Mesodermal cell (in vitro differentiated cells): ENCODE results near the gene PPP1R16B.
"Not testable (repeated sequence)": the region's sequence is repeated elsewhere in the genome, so short reads cannot be mapped to it uniquely, and the experiment has no call there.

ENCODE experiments used
- H3K27ac ChIP-seq: 2 replicates; pipeline ENCODE4 v1.7.0; 2013; ENCODE audit warnings: mild to moderate bottlenecking, low read depth, low read length, moderate library complexity; ENCODE audit not compliant: severe bottlenecking
- H3K36me3 ChIP-seq: 2 replicates; pipeline ENCODE4 v1.7.1; 2013; ENCODE audit warnings: mild to moderate bottlenecking, low read length, moderate library complexity; ENCODE audit not compliant: control insufficient read depth, insufficient read depth
- H3K4me1 ChIP-seq: one replicate; pipeline ENCODE4 v1.7.1; 2013; ENCODE audit warnings: mild to moderate bottlenecking, low read length; ENCODE audit not compliant: insufficient read depth, control insufficient read depth, poor library complexity, severe bottlenecking
- H3K4me3 ChIP-seq: 2 replicates; pipeline ENCODE4 v1.7.0; 2013; ENCODE audit warnings: low read length, control low read depth, mild to moderate bottlenecking; ENCODE audit not compliant: insufficient read depth, poor library complexity, severe bottlenecking; ENCODE audit errors: extremely low read depth
- H3K9me3 ChIP-seq: 2 replicates; pipeline ENCODE4 v1.7.1; 2013; ENCODE audit warnings: mild to moderate bottlenecking, low read length, moderate library complexity; ENCODE audit not compliant: control insufficient read depth
- WGBS, 2 experiments: methylation state at CpG; one replicate each; pipeline ENCODE4 v1.1.5; 2013; ENCODE audit warnings: missing lambda C conversion rate in 2 of 2; ENCODE audit not compliant: insufficient coverage in 2 of 2; 5-methylcytosine and 5-hydroxymethylcytosine counted together

The PPP1R16B gene

DNA sequence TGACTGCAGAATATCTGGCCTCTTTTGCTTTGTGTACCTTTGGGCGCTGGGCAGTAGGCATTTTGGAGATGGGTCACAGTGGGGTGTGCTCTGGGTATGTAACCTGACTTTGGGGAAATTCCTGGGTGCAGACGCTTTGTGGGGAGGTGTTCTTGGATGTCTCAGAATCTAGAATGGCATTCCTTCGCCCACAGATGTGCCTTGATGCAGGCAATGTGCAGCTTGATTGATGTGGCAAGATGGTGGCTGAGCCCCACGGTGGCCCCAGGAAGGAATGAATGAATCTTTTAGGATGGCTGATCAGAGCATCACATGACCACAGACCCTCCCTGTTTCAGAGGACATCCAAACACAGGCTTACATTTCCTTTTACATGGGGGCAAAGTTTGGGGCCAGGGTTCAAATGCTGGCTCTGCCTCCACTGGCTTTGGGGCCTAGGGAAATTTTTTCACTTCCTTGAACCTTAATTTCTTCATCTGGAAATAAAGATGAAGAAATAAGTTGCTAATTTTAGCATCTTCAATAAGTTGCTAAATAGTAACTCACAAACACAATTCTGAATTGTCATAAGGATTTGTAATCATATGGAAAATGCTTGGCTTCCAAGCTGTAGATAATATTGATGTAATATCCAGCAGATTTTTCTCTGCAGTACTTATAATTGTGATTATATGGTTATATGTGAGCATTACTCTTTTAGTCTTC is 5.6 kb downstream of the PPP1R16B start:
- Histone ChIP-seq H3K9me3 (no peaks in the 10 kb centered on the region), H3K4me3 (no peak overlapping the region), H3K4me1 (peaks cover 7% of the 10 kb centered on the region), H3K36me3 (no peaks in the 10 kb centered on the region), H3K27ac (no peak overlapping the region)
- WGBS, 2 experiments, result 91 to 92% methylated on average over 4 of the region's 4 CpGs

DNA sequence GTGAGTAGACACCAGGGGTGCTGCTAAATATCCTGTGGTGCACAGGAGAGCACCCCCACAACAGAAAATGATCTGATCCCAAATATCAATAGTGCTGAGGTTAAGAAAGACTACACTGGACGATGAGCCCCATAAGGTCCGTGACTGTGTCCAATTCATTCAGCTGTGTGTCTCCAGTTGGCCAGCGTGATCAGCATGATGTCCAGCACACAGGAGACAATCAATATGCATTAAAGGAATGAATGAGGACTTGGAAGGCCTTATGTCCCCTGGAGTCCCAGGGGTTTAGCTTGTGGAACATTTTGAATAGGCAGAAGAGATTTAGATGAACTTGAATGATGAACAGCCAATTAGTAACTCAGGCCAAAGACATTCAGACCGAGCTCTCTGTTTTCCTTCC is 6.3 kb downstream of the PPP1R16B start:
- Histone ChIP-seq H3K4me1 (peaks cover 7% of the 10 kb centered on the region), H3K36me3 (no peaks in the 10 kb centered on the region), H3K27ac (no peak overlapping the region), H3K9me3 (no peaks in the 10 kb centered on the region), H3K4me3 (no peak overlapping the region)
- 81 to 98% methylated on average over 3 to 4 of the region's 4 CpGs for WGBS, 2 experiments

DNA sequence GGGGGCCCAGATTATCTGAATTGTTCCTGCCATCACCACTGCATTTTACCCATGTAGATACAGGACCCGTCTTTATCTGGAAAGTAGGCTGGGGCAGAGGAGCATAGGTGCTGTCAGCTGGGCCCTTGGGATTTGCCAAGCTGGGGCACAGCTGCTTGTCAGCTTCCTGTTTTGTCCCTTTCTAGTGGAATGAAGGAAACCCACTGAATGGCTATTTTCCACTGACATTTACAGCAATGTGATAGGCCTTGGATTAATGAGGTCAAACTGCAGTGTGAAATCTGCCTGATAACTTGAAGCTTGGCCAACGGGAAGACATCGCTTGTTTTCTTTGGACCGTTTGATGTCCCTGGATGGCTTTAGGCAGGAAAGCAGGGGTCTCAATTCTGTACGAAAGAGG is 6.7 kb downstream of the PPP1R16B start:
- peaks cover 7% of the 10 kb centered on the region for H3K4me1 ChIP-seq
- no peaks in the 10 kb centered on the region for H3K9me3 ChIP-seq
- no peak overlapping the region for H3K4me3 ChIP-seq
- no peak overlapping the region for H3K27ac ChIP-seq
- WGBS, 2 experiments, result 83 to 96% methylated on average over 2 to 4 of the region's 5 CpGs
- no peaks in the 10 kb centered on the region for H3K36me3 ChIP-seq

DNA sequence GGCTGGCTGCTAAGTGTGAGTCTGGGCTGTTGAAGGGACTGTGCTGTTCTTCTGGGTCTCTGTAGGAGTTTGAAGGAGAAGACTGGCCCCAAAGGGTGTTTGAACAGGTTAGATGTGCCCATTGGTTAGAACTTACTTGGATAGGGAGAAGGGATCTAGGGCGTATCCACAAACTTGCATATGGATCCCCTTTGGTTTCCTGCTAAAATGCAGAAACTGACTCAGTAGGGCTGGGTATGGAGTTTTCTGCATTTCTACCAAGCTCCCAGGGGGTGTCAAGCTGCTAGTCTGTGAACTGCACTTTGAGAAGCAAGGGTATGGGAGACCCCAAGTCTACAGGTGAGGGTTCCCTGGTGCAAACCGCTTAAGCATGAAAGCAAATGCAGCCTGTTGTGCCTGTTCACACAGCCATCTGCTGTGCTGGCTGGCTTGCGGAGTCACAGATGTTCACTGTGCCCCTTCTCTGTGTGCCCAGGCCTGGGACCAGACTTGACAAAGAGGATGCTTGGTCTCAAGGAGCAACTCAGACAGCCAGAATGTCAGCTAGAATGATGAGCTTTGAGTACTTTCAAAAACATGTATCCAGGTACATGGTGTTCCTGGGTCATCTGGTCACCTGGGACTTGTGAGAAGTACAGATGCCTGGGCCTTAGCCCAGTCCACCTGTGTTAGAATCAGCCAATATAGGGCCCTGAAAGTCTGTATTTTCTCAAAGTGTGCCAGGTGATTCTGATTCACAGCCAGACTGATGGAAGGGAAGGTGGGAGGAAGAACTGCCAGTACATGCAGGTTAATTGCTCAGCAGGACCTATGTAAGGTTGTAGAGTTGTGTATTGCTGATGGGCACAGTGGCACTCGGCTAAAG is 7.4 kb downstream of the PPP1R16B start:
- Histone ChIP-seq H3K9me3 (no peaks in the 10 kb centered on the region), H3K4me1 (peaks cover 7% of the 10 kb centered on the region), H3K4me3 (no peak overlapping the region), H3K36me3 (no peaks in the 10 kb centered on the region), H3K27ac (no peak overlapping the region)
- WGBS, 2 experiments, result 87 to 97% methylated on average over 3 to 4 of the region's 4 CpGs

DNA sequence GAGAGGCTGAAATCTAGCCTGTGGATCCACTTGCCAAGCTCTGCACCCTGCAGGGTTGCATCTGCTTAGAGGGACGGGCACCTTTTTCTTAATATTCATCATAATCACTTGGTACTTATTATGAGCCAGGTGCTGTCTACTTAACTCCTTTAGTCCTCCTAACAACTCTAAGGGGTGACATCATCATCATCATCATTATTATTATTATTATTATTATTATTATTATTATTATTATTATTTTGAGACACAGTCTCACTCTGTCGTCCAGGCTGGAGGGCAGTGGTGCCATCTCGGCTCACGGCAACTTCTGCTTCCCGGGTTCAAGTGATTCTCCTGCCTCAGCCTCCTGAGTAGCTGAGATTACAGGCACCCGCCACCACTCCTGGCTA is 8.1 kb downstream of the PPP1R16B start:
- not testable (repeated sequence) for H3K4me3 ChIP-seq, H3K9me3 ChIP-seq, H3K36me3 ChIP-seq, H3K27ac ChIP-seq
- WGBS, 2 experiments, result 89 to 93% methylated on average over 3 to 6 of the region's 6 CpGs
- H3K4me1 ChIP-seq, result peaks cover 11% of the 10 kb centered on the region

DNA sequence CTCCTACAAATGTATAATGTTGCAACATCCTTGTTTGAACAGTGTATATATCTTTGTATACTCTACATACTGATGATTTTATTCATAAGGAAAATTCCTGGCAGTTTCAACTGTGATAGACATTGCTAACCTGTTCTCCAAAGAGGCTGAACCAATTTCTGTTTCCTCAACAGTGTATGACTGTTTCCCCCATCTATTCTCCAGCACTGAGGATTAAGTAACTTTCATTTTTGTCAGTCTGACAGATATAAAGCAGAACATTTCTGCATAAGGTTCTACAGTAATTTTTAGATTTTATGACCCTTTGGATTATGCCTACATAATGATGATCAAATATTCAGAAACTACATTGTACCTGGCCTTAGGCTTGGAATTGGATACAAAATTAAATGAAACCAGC is 9.9 kb downstream of the PPP1R16B start:
- H3K27ac ChIP-seq, result no peak overlapping the region

DNA sequence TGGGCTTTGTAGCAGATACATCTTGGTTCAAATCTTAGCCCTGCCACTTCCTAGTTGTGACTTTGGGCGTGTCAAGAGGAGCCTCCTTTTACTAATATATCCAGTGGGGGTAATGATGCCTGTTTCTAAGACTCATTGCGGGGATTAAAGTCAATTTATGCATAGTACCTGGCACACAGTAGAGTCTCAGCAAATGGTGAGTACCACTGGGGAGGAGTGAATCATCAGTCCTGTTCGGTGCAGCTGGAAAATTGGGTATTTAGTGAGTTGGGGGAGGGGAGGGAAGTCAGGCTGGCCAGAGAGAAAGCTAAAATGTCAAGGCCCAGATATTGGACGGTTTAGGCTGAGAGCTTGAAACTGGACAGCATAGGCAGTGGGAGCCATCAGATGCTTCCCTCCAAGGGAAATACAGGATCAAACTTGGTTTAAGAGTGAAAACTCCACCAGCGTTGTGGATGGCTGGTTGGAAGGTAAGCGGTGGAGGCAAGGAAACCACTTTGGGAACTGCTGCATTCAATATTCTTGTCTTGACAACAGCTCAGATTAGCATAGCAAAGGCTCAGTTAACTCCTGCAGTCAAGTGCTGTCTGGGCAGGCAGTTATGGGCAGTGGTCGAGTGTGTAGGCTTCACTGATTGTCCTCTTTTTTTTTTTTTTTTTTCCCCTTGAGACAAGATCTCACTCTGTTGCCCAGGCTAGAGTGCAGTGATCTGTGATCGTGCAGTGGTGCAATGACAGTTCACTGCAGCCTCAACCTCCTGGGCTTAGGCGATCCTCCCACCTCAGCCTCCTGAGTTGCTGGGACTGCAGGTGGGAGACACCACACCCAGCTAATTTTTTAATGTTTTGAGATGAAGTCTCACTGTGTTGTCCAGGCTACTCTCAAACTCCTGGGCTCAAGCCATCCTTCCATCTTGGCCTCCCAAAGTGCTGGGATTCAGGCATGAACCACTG is 12.9 kb downstream of the PPP1R16B start:
- Histone ChIP-seq H3K4me1 (peaks cover 4% of the 10 kb centered on the region), H3K9me3 (no peaks in the 10 kb centered on the region), H3K4me3 (no peak overlapping the region), H3K27ac (no peak overlapping the region), H3K36me3 (no peaks in the 10 kb centered on the region)
- WGBS, 2 experiments, result 69 to 75% methylated on average over 7 to 8 of the region's 9 CpGs

More for the DNA sequence above, 9.9 kb downstream of the PPP1R16B start:
- H3K9me3 ChIP-seq, result no peaks in the 10 kb centered on the region
- H3K4me3 ChIP-seq, result no peak overlapping the region
- H3K4me1 ChIP-seq, result peaks cover 4% of the 10 kb centered on the region
- no peaks in the 10 kb centered on the region for H3K36me3 ChIP-seq

DNA sequence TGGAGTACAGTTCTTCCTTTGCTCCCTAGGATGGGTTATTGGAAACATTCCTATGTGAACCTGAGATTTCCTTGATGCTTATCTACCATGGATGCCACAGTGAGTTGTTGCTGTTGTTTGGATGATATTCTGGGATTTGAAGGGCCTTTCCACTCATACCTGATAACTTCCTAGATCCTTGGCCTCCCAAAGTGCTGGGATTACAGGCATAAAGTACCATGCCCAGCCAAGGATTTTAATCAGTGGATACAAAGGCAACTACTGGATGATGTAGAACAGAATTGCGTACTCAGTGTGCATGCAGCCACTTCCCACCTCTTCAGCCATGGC is 20.0 kb downstream of the PPP1R16B start:
- no peaks in the 10 kb centered on the region for H3K36me3 ChIP-seq
- H3K4me3 ChIP-seq, result no peak overlapping the region
- 92 to 100% methylated on average over 1 of the region's 1 CpG for WGBS, 2 experiments

DNA sequence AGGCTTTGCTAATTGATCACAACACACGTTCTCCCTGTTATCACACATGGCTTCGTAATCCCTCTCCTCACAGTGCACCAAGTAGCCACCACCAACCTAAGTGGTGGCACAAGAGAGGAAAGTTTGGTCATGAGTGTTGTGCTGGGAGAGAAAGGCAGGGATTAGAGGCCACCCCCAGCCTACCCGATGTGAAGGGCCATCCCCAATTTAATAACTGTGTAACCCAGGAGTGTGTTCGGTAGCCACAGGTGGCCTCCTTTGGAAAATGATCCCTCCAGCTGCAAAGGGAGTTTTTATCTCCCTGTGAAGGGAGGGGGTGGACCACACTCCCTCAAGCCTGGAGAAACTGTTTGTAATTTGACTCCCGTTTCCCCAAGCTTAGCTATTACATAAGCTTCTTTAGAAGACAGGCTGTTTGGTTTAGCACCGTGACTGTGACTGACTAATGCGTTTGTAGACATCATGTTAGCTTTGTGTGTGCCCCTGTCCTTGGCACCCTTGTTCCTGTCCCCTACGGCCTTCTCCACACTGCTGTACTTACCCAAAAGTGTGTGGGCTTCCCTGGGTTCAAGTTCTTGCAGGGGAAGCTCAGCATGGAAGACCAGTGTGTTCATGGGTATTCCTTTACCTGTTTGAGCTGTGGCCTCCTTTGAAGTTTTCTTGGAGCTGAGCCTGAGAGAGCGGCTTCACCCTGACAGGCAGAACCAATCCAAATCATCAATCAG is 20.6 kb downstream of the PPP1R16B start:
- Histone ChIP-seq H3K9me3 (no peaks in the 10 kb centered on the region), H3K36me3 (no peaks in the 10 kb centered on the region), H3K4me1 (peaks cover 22% of the 10 kb centered on the region), H3K27ac (no peak overlapping the region), H3K4me3 (no peak overlapping the region)
- 29 to 49% methylated on average over 4 of the region's 9 CpGs for WGBS, 2 experiments

More for the DNA sequence above, 20.0 kb downstream of the PPP1R16B start:
- peaks cover 22% of the 10 kb centered on the region for H3K4me1 ChIP-seq
- H3K9me3 ChIP-seq, result no peaks in the 10 kb centered on the region
- H3K27ac ChIP-seq, result no peak overlapping the region

DNA sequence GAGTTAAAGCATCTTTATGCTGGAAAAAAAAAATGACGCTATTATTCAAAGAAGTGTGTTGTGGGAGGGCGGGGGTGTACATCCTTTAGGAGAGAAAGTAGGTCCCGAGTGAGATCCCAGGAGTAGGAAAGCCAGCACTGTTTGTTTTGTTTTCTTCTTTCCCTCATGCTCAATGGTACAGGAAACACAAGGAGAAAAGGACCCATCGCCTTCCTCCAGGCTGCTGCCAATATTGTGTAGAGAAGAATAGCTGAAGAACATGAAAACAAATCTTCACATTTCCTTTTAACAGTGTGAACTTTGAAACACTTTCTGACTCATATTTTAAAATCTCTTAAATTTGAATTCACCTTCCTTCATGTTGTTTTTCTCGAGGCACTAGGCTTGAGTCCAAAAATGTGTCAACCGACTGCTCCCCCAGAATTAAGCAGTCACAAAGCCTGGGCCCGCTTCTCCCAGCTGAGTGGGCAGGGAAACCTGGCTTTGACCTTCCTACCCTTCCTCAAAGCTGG is 22.3 kb downstream of the PPP1R16B start:
- Histone ChIP-seq H3K4me3 (no peak overlapping the region), H3K36me3 (no peaks in the 10 kb centered on the region), H3K27ac (no peak overlapping the region), H3K9me3 (no peaks in the 10 kb centered on the region), H3K4me1 (peaks cover 22% of the 10 kb centered on the region)
- WGBS, 2 experiments, result 84 to 92% methylated on average over 2 to 5 of the region's 7 CpGs
